Sciatic nerve (tissue), 2 donors: ENCODE measurements around the gene JCAD. TPM values are rescaled to one million over a fixed set of nuclear protein-coding genes. Genes with fewer than 3 reads are reported as not detected.
"Not testable (repeated sequence)": the region's sequence is repeated elsewhere in the genome, so short reads cannot be mapped to it uniquely, and the experiment has no call there.

Experiments used
- ATAC-seq: fragments of 200-7000 bp; cut with Tn5 transposase; one replicate; pipeline ENCODE4 v1.9.1; 2020; ENCODE audit warnings: mild to moderate bottlenecking, moderate library complexity
- DNase-seq: peaks from one replicate; pipeline ENCODE4 v3.0.0-alpha.2; 2020; ENCODE audit warnings: low spot score
- intact Hi-C: fragments of 100-400 bp; cut with DNase I; formaldehyde crosslinking; loops from one replicate; pipeline ENCODE4 v1.14.2; 2022
- total RNA-seq: library from RNA; stranded (reverse); fragmentation: NEBNext Ultra II Directional; extraction: Animal tissue kit (Norgen Biotek cat#: 25700); gene quantifications from one replicate; pipeline ENCODE4 v1.2.1, GENCODE V29; 2021
- donor health status: DM: no; HTN: no; CAD: no.
- donor health status: DM: no; HTN: no; CAD: no.

The JCAD gene
- total RNA-seq, 1 donor from 2014 or later: 83.5 TPM

GRCh38 chr10:30029872-30030256, 29.5 kb downstream of the JCAD start:
- intact Hi-C loops: no loop called here
- DNase-seq: no peak

GRCh38 chr10:30029164-30029871, 30.1 kb downstream of the JCAD start:
- ATAC-seq: no peak
- intact Hi-C loops: no loop called here
- DNase-seq: no peak

More at GRCh38 chr10:30029872-30030256, 29.5 kb downstream of the JCAD start:
- no peak for ATAC-seq

- ATAC-seq (peak; percentile 30), DNase-seq (no peak)
- intact Hi-C loops: no loop called here
Measured at GRCh38 chr10:30028738-30029030, 30.7 kb downstream of the JCAD start.

DNA sequence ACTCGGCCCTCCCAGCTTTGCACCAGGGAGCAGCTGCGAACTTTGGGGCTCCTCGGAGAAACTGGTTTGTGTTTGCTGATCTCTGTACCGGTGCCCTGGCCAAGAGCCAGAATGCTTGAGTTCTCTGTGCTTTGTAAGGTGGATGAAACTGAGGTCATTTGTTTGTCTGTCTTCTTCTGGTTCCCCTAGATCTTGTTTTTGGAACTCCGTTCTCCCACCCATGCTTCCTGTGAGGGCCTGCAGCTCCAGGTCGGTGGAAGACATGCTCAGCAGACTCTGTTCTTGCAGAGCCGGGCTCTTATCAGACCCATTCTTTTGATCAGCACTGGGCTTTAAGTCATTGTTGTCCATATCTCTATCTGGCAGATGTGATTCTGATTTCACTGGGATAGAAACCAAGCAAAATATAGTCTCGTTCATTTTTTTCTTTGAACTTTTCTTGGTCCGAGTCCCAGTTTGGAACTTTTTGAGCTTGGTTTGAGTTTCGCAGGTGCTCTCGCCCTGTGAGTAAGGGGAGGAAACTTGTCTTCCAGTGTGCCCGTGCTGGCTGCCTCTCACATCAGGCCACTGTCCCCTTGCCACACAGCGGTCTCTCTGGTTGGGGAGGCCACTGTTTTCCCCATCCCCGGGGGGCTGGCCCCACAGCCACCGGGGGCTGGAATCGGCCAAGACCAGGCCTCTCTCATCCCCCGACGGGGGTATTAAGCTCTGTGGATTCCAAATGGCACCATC, 31.2 kb downstream of the JCAD start:
- DNase-seq: peak; percentile 78
- intact Hi-C loops: no loop called here
- peak; percentile 75 for ATAC-seq

DNA sequence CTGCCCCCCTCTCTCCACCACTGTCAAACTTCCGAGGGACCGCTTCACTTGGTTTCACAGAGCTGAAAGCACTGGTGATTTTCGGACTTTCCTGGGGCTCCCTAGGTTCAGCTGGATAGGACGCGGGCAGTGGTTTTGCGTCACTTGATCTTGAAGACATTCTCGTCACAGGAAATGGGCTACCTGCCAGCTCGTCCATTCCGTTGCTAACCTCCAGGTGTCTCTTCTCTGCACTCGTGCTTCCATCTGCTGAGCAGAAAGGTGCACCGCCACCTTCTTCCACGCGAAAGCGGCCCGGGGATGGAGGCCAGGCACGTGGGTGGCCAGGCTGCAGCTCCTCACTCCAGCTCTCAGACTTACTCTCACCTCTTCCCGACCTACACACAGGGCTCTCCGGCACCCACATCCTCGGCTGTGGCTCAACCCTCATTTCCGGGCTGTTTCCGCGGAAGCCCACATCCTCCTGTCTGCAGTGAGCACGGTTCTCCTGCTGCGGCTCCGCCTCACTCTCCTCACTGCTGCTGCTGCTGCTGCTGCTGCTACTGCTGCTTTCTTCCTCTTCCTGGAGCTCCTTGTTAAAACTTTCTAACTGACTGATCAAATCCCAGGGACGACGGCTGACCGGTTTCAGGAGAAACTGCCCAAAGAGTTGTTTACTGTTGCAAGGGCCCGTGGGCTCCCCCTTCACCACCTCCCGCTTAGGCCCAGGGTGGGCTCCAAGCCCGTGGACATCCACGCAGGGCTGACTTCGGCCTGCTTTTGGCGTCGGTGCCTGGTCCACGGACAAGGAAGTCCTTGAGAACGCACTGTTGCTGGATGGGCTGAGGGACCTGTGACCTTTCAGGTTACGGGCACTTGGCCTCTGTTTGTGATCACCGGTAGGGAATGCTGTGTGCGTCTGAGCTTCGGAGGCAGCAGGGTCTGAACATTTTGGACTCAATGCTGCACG, 32.1 kb downstream of the JCAD start:
- peak; percentile 66 for ATAC-seq
- intact Hi-C loops: no loop called here
- DNase-seq: peak; percentile 82

- ATAC-seq (no peak), DNase-seq (no peak)
- intact Hi-C loops: no loop called here
Measured at GRCh38 chr10:30026578-30026977, 32.8 kb downstream of the JCAD start.

DNA sequence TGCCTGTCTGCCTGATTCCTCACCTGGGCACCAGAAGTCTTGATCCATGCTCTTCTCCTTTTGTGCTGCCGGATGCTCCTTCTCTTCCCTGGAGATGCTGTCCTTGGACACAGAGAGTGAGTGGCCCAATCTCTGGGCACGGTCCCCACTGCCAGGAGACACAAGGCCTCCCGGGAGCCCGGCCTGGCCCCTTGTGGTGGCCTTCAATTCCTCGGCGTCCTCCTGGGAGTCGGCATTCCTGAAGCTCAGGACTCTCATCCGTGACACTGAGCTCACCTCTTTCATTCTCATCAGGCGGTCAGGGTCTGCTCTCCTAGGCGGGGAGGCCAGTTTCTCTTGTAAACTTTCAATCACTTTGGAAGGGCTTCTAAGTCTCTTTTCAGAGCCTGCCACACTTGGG, 33.3 kb downstream of the JCAD start:
- DNase-seq: no peak
- intact Hi-C loops: no loop called here
- ATAC-seq: no peak

DNA sequence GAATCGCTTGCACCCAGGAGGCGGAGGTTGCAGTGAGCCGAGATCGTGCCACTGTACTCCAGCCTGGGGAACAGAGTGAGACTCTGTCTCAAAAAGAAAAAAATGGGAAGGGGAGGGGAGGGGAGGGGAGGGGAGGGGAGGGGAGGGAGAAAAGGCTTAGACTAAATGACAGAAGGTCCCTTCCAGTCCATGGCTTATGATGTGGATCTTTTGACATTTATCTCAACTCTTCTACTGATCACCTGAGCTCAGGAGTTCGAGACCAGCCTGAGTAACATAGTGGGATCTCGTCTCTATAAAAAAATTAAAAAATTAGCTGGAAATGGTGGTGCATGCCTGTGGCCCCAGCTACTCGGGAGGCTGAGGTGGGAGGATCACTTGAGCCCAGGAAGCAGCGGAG, 34.0 kb downstream of the JCAD start:
- DNase-seq, intact Hi-C loops, ATAC-seq: not testable (repeated sequence)

- ATAC-seq: no peak
- intact Hi-C loops: no loop called here
- DNase-seq: no peak
Measured at GRCh38 chr10:30022590-30022989, 36.8 kb downstream of the JCAD start.

- no peak for DNase-seq
- intact Hi-C loops: no loop called here
- no peak for ATAC-seq
Measured at GRCh38 chr10:30019468-30019867, 39.9 kb downstream of the JCAD start.

- peak; percentile 47 for DNase-seq
- ATAC-seq: peak; percentile 34
- intact Hi-C loops: no loop called here
Measured at GRCh38 chr10:30018496-30018895, 40.9 kb downstream of the JCAD start.

DNA sequence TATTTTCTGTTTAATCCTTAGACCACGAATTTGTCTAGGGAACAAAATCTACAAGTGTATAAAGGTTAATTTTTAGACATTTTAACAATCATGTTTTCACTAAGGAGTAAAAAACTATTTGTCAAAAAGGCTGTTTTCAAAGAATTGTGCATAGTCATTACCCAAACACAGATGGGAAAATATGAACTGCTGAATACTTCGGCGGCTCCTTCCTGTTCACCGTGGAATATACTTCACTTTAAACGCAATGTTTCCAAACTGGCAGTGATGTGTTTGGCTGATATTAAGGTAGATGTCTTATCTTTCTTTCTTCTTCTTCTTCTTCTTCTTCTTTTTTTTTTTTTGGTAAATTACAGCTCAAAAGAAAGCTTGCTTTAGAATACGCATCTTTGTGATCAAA, 41.4 kb downstream of the JCAD start:
- ATAC-seq (no peak), DNase-seq (no peak)
- intact Hi-C loops: loop anchor here (2.0 kb wide), 1 partner anchor 73 kb away; no protein-coding TSS in a partner anchor

DNA sequence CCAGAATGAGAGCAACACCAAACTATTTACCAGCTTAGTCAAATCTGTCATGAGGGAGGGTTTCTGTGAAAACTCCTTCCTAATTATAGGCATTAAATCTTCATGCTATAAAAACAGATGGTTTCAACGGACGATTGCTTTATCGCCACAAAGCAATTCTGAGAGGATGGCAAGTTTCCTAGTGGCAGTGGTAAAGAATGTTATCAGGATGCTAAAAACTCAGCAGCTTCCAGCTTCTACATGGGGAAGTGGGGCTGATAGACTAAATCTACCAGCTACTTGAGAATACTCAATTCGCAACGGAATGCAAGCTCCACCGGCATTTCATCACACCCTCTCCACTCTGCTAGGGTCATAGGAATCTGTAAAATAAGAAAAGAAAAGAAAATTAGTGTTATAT, 41.8 kb downstream of the JCAD start:
- DNase-seq (peak; percentile 19), ATAC-seq (peak; percentile 45)
- intact Hi-C loops: loop anchor here (2.0 kb wide), 1 partner anchor 73 kb away; no protein-coding TSS in a partner anchor

GRCh38 chr10:30014511-30014910, 44.9 kb downstream of the JCAD start:
- intact Hi-C loops: no loop called here
- ATAC-seq (no peak), DNase-seq (no peak)

DNA sequence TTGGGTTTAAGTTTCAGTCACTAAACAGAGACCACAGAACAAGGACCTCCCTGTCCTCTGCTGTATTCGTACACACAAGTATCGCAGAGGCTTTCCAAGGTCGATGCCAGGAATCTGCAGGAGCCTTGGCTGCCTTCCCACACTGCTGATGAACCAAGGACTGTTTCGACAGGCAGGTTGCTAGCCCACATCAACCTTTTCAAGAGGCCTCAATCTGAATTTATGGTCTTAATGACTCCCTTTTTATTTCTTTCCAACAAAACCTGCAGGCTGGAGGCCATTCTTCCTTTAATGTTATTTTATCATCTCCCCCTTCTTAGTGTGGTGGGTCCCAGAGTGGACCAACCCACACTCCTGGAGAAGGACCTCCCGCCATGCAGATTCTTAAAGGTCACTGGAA, 45.6 kb downstream of the JCAD start:
- DNase-seq (peak; percentile 74), ATAC-seq (peak; percentile 47)
- intact Hi-C loops: no loop called here

DNA sequence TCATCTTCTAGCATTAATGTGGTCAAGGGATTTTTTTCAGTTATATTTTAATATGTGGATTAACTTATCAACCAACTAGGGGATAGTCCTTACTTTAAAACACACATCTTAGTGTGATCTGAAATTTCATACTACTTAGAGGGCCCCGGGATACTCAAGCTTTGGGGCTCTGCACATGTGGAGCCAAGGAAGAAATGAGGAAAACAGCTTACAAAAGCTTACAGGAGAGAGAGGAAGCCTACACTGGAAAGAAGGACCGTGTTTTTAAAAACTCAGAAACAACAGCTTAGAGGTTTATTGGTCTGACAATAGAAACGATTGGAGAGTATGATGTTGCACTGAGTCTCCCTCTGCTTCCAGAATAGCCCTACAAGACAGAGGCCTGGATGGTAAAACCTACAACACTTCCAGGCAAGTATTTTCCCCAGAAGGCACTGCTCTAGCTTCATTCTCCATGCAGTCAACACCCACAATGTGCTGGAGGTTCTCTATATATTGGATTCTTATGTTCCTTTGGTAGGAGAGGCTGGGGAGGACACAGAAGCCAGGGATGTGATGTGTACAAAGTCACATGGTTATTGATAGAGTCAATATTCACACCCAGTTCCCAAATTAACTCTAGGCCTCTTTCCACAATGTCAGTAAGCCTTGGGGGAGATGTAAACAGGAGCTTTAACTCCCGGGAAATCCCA, 47.3 kb downstream of the JCAD start:
- intact Hi-C loops: no loop called here
- ATAC-seq (no peak), DNase-seq (no peak)

DNA sequence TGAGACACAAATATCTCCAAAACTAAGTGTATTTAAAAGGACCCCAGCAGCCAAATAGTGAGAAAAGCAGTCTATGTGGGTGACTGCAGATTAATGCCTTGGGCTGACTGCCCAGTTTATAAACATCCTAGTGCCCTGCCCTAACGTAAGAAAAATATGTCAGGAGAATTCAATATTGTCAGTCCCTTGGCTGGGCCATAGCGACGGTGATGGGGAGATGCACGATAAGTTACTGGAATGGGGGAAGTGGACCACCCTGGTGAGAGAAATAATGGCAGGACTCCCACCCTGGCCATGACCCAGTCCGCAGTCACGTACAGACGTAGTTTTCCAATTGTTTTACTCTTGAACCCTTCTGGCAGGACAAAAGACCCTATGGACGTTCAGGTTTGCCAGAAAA, 48.0 kb downstream of the JCAD start:
- intact Hi-C loops: no loop called here
- DNase-seq (no peak), ATAC-seq (no peak)

DNA sequence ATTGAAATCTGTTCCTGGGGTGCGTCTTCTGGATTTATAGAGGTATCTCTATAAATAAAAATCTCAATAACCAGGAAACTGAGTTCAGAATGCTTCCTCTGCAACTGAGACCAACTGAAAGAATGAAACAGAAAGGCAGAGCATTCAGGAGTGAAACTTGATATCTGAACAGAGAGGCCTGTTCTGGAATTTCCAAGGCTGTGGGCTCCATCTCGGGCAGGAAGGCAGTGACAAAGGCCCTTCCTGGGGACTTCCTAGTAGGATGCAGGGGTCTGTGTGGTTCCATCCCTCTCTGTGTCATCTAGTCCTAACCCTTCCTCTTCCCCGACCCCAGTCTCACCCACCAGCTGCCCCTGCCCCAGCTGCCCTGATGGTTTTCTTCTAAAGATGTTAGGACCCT, 52.0 kb downstream of the JCAD start:
- DNase-seq: no peak
- intact Hi-C loops: no loop called here
- no peak for ATAC-seq

DNA sequence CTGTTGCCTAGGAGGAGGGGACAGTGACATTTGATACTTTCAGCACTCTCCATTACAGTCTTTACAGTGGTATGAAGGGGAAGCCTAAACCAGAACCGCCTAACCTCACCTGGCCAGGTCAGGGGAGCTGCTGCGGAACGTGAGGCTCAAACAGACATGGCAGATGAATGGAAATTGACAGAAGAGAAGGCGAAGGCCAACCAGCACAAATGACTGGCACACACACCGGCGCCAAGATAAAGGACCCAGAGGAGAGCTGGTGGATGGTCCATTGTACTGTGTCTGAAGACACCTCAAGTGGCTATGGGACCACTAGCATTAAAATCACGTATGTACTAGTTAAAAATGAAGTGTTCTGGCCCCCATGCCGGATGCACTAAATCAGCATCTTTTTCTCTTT, 53.0 kb downstream of the JCAD start:
- intact Hi-C loops: no loop called here
- no peak for DNase-seq
- ATAC-seq: no peak
